Stimulated activated CD8-positive, alpha-beta memory T cell treated with anti-CD3 and anti-CD28 coated beads, Interleukin-15, amount 100 ng/mL, for 4 hours (primary cell): ENCODE data around the gene TAF1C.

Source experiments
- DNase-seq, 2 donors: peaks; one replicate each; pipeline ENCODE4 v3.0.0-alpha.2; 2020; ENCODE audit warnings: low read depth in 2 of 2

Gene TAF1C

GRCh38 chr16:84183572-84183875 is 3.3 kb downstream of the TAF1C start:
- DNase-seq = no peak

GRCh38 chr16:84182680-84183571 is 3.9 kb downstream of the TAF1C start:
- DNase-seq = no peak

DNA sequence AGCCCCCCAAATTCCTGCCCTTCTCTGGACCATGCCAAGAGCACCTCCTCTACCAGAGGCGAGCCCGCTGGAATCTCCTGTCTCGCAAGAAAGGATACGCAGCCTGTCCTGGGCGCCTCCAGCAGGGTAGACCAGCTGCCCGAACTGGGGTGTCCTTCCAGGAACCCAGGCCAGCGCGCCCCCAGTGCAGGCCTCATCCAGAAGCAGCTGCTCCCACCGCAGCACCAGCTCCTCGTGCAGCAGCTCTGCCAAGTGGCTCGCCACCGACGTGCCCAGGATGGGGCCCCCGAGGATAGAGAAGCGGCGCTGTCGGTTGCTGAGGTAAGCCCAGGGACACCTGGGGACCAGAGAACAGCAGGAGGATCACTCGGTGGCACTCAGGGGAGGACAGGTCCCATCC is 4.8 kb downstream of the TAF1C start:
- no peak for DNase-seq

- DNase-seq = no peak
Measured at GRCh38 chr16:84181144-84181915, 5.5 kb downstream of the TAF1C start.

GRCh38 chr16:84180519-84181140 is 6.2 kb downstream of the TAF1C start:
- no peak for DNase-seq

- DNase-seq = no peak
Measured at GRCh38 chr16:84179612-84180320, 7.1 kb downstream of the TAF1C start.

DNA sequence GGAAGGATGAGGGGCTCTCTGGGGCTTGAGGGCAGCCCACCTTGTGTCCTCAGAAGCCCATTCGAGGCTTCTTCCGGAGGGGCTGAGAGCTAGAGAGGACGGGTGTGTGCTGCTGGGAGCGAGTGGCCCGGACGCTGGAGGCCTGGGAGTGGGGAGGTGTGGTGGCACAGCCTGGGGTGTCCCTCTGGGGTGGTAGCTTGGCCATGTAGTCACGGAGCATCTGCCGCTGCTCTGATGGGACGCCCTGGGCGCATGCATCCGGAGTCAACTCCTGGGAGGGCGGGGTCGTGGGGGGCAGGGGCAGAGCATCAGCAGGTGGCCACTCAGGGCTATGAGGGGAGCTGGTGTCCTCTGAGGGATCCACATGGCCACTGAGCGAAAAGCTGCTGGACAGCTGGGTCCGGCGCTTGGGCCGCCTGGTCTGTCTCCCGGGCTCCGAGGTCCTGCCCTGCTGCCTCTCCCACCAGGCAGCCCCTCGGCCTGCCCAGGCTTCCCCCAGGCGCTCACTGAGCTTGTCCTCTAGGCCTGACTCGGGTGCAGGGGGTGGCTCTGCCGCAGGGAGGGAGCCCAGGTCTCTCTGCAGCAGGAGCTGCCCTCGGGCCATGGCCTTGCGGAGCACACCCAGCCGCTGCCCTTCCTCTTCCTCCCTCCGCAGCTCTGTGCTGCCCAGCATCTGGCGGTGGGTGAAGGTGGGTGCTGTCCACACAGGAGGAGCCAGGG is 7.8 kb downstream of the TAF1C start:
- no peak for DNase-seq

- DNase-seq = no peak
Measured at GRCh38 chr16:84178146-84178765, 8.6 kb downstream of the TAF1C start.

DNA sequence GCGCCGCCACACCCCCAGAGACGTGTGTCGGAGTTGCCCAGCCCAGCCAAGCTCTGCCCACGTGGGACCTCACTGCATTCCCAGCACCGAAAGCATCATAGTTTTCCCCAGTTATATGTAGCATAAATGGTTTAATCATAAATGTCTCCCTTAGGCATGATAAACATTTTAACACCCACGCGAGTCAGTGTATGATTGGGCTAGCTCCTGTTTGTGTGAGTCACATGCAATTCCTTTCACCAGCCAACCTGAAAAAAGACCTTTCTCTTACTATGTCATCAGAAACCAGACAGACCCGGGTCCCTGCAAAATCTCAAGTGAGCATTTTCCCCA is 9.2 kb downstream of the TAF1C start:
- DNase-seq = no peak

GRCh38 chr16:84176192-84177053 is 10.4 kb downstream of the TAF1C start:
- no peak for DNase-seq

- DNase-seq = peak in 1 of 2 donors; percentile 44
Measured at GRCh38 chr16:84175350-84176081, 11.3 kb downstream of the TAF1C start.

DNA sequence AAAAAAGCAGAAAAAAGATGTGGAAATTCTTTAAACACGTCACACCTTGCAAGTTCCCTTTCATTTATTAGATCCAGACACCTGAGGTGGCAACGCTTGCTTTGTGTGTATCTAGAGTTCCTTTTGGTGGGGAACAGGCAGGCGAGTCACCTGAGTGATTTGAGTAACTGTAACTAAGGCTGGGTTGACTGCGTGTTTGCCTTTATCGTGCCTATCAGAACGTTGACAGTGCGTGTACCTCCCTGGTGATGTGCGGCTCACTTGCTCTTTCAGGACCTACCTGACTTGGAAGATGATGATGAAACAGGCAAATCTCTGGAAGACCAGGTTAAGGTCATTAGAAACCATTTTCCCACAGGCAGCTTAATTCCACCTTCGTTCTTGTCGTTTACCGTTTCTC is 12.5 kb downstream of the TAF1C start:
- DNase-seq = no peak

DNA sequence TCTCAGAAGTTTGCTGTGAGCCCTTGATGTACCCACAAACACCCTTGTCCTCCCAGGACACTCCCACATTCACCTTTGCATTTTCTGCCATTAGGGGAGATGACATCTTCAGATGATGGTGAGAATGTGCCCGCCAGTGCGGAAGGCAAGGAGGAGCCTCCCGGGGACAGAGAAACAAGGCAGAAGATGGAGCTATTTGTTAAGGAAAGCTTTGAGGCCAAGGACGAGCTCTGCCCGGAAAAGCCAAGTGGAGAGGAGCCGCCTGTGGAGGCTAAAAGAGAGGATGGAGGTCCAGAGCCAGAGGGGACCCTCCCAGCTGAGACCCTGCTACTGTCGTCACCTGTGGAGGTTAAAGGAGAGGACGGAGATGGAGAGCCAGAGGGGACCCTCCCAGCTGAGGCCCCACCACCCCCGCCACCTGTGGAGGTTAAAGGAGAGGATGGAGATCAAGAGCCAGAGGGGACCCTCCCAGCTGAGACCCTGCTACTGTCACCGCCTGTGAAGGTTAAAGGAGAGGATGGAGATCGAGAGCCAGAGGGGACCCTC is 17.0 kb downstream of the TAF1C start:
- DNase-seq = no peak

DNA sequence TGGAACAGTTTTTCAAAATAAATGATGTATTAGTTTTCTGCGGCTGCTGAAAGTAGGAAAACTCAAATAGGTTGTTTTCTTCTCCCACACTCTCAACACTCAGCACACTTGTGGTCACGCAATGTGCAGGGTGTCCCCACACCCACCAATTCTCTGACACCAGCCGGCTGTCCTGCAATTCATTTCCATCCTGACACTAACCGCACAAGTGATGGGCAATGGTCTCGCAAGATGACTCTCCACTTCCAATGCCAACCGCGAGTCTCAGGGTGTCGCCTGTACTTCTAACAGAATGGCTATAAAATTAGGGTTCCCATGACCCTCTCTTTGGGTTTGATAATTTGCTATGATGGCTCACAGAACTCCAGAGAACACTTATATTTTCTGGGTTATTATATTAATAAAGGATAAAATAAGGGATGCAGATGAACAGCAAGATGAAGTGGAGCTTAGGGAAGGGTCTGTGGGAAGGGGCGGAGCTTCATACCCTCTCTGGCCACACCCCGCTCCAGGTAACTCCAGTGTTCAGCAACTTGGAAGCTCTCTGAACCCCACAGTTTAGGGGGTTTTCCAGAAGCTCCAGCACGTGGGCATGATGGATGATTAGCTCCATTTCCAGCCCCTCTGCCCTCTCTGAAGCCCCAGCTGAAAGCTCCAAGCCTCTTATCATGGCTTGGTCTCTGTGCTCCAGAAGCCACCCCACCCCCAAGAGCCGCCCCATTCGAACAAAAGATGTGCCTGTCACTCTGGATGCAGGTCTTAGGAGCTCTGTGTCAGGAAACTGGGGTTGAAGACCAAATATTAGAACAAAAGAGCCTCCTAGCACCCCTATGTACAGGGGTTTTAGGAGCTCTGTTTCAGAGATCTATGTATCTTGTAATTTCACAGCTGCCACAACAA is 19.8 kb downstream of the TAF1C start:
- DNase-seq = no peak

DNA sequence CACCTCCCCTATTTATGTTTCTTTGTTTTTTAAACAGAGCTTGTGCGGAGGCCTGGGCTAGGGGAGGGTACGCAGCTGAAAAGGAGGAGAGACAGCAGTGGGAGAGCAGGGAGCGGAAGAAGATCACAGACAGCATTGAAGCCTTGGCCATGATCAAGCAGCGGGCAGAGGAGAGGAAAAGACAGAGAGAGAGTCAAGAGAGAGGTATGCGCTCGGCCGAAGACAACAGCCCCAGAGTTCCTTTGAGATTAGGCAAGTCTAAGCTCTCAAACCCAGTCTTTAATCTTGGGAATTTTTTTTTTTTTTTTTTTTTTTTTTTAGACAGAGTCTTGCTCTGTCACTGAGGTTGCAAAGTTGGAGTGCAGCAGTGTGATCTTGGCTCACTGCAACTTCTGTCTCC is 21.1 kb downstream of the TAF1C start:
- DNase-seq = no peak

DNA sequence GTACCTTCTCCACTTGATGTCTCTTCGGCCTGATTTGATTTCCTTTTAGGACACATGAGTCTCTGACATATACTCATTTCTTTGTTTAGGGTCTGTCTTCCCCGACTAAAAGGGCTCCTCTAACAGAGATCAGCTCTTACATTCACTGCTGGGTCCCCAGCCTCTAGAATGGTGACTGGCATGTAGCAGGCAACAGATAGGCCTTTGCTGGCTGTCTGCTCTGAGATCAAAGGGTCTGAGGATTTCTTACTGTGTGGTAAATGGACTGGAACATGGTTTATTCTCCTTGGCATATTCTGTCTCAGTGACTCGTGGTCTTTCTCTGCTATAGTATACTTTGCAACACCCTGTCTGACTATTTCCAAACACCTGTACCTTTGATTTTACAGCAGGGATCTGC is 25.1 kb downstream of the TAF1C start:
- DNase-seq = no peak

GRCh38 chr16:84161037-84161436 is 25.8 kb downstream of the TAF1C start:
- DNase-seq = no peak

DNA sequence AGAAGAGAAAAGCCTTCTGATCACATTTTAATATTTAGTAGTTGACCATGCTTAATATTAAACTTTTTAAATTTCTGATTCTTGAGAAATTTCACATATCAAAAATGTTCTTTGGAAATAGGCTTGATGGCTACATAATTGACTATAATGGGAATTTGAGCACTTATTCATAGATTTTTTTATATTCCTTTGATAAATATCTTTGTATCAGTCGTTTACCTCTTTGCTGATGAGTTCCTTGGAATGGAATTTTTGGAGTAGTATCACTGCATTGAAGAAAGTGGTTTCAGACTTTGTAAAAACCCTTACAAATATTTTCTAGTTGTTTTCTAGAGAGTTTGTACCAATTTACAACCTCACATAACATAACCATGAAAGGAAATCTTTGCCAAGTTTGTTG is 27.1 kb downstream of the TAF1C start:
- no peak for DNase-seq
